Measurements from ENCODE around the gene ARRDC5.
"Not testable (repeated sequence)": the region's sequence is repeated elsewhere in the genome, so short reads cannot be mapped to it uniquely, and the experiment has no call there.

The ARRDC5 gene

DNA sequence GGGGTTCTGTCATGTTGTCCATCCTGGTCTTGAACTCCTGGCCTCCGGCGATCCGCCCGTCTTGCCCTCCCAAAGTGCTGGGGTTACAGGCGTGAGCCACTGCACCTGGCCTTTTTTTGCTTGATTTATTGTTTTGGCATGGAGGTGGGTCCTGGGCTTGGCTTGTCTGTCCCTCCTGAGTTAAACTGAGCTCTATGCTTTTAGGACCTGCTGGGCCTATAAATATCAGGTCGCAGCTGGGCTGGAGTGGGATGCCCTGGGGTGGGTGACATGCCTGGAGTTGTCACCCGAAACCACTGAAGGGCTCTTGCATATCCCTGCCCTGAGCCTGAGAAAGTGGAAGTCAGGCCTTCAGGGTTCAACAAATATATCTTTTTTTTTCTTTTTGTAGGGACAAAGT lies 5.5 kb downstream of the ARRDC5 start:
- DNase-seq, result no peak
- TF ChIP-seq GATA1 (IDR thresholded peaks at IDR 0.05; ENCODE audit: low read depth, low read length), result no peak
- TF ChIP-seq POLR2A (IDR thresholded peaks at IDR 0.05; ENCODE audit: low read length), result no peak

DNA sequence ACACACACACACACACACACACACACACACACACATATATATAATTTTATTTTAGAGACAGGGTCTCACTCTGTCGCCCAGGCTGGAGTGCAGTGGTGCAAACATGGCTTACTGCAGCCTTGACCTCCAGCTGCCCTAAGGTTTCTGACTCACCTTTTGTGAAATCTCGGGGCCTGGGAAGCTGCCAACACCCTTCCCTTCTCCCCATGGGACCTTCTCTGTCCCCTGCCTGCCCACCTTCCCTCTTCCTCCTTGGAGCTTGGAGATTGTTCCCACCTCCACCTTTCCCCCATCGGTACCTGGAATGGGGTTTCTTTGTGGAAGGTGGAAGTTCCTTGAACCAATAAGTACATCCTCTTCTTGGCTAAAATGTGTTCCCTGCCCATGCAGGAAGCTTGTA lies 6.3 kb downstream of the ARRDC5 start:
- TF ChIP-seq POLR2A (IDR thresholded peaks at IDR 0.05; ENCODE audit: low read length) (no peak), GATA1 (IDR thresholded peaks at IDR 0.05; ENCODE audit: low read depth, low read length) (no peak)

DNA sequence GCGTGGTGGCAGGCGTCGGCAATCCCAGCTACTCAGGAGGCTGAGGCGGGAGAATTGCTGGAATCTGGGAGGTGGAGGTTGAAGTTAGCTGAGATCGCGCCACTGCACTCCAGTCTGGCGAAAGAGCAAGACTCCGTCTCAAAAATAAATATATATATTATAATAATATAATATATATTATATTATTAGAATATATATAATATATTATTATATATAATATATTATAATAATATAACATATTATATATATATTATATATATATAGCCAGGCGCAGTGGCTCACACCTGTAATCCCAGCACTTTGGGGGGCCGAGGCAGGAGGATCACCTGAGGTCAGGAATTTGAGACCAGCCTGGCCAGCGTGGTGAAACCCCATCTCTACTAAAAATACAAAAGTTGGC lies 9.7 kb downstream of the ARRDC5 start:
- not testable (repeated sequence) for DNase-seq

More for the DNA sequence above, 6.3 kb downstream of the ARRDC5 start:
- DNase-seq, result no peak

DNA sequence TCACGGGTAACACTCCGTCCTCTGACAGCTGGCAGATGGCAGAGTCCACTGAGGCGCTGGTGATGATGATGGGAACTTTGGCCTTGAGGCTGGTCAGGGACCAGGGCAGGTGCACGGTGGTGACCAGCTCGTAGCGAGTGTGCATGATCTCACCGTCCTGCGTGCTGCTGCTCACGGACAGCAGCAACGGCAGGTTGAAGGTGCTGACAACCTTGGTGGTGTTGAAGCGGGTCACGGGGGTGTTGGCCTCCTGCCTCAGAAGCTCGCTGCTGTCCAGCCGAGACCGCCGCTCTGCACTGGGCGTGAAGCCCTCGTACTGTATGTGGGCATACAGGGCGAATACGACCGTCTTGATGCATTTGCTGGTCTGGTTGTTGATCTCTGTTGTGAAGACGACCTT lies 11.6 kb downstream of the ARRDC5 start:
- no peak for DNase-seq
- no peak for TF ChIP-seq POLR2A (IDR thresholded peaks at IDR 0.05; ENCODE audit: low read length)
- TF ChIP-seq GATA1 (IDR thresholded peaks at IDR 0.05; ENCODE audit: low read depth, low read length), result no peak

DNA sequence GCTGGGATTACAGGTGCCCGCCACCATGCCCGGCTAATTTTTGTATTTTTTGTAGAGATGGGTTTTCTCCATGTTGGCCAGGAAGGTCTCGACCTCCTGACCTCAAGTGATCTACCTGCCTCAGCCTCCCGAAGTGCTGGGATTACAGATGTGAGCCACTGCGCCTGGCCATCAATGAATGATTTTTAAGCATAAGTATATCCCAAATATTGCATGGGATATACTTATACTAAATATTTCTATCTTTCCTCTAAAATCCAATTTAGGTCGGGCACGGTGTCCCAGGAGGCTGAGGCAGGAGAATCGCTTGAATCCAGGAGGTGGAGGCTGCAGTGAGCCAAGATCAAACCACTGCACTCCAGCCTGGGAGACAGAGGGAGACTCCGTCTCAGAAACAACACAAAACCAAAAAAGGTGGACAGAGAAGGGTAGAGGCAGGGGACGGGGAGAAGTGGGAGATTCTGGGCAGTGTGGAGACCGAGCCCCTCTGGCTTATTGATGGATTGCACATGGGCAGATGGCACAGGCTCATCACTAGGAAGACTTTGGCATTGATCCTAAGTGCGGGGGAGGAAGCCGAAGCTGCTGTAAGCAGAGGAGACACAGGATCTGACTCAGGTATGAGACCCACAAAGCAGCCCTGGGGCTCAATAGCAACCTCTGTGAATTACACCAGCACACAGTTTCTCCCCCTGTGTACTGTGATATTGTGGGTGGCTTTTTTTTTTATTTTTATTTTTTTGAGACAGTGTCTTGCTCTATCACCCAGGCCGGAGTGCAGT lies 13.5 kb downstream of the ARRDC5 start:
- no peak for TF ChIP-seq GATA1 (IDR thresholded peaks at IDR 0.05; ENCODE audit: low read depth, low read length)
- TF ChIP-seq POLR2A (IDR thresholded peaks at IDR 0.05; ENCODE audit: low read length), result no peak
- no peak for DNase-seq

DNA sequence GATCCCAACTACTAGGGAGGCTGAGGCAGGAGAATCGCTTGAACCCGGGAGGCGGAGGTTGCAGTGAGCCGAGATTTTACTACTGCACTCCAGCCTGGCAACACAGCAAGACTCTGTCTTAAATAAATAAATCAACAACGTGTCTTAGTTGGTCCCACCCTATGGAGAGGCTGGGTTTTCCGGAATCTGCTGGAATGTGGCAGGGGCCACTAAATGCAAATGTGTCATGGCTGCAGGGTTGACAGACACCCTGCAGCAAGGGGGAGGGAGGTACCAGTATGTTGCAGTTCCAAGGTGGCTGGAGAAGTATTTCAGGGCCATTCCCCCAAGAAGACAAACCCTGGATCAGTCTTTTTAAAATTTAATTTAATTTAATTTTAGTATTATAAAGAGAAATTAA lies 14.9 kb downstream of the ARRDC5 start:
- not testable (repeated sequence) for DNase-seq

DNA sequence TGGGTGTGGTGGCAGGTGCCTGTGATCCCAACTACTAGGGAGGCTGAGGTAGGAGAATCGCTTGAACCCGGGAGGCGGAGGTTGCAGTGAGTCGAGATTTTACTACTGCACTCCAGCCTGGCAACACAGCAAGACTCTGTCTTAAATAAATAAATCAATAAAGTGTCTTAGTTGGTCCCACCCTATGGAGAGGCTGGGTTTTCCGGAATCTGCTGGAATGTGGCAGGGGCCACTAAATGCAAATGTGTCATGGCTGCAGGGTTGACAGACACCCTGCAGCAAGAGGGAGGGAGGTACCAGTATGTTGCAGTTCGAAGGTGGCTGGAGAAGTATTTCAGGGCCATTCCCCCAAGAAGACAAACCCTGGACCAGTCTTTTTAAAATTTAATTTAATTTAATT lies 17.7 kb downstream of the ARRDC5 start:
- not testable (repeated sequence) for DNase-seq

DNA sequence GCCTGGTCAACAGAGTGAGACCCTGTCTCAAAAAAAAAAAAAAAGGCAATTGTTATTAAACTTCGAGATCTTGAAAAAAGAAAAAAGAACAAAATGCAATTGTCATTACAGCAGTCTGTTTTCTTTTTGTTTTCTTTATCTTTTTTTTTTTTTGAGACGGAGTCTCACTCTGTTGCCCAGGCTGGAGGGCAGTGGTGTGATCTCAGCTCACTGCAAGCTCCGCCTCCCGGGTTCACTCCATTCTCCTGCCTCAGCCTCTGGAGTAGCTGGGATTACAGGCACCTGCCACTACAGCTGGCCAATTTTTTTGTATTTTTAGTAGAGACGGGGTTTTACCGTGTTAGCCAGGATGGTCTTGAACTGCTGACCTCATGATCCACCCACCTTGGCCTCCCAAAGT lies 19.8 kb downstream of the ARRDC5 start:
- DNase-seq, result not testable (repeated sequence)

DNA sequence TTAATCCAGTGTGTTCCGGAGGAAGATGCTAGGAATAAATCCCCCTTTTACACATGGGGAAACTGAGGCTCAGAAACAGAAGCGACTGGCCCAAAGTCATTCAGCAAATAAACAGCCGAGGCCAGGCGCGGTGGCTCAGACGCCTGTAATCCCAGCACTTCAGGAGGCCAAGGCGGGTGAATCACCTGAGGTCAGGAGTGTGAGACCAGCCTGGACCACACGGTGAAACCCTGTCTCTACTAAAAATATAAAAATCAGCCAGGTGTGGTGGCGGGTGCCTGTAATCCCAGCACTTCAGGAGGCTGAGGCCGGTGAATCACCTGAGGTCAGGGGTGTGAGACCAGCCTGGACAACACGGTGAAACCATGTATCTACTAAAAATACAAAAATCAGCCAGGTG lies 23.7 kb downstream of the ARRDC5 start:
- TF ChIP-seq GATA1 (IDR thresholded peaks at IDR 0.05; ENCODE audit: low read depth, low read length) (no peak), POLR2A (IDR thresholded peaks at IDR 0.05; ENCODE audit: low read length) (no peak)
- no peak for DNase-seq

DNA sequence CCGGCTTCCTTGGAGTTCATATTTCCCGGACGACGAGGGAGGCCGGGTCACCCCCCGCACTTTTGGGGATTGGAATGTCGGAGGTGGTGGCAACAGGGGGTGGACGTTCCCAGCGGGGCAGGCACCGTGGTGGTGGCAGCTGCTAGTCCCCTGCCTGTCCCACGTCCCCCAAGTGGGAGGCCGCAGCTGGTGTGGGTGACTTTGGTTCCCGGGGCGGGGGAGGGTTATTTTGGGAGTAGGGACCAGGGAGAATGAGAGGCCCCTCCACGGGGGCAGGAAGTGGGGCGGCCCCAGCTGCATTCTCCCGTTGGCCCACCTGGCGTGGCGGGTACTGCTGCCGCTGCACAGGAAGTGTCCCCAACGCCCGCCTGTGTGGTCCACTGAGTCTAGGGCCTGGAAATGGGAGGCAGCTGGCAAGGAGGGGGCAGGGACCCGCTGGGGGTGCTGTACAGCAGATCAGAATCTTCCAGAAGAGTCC lies 24.2 kb downstream of the ARRDC5 start:
- no peak for DNase-seq
- TF ChIP-seq POLR2A (IDR thresholded peaks at IDR 0.05; ENCODE audit: low read length), result no peak
- TF ChIP-seq GATA1 (IDR thresholded peaks at IDR 0.05; ENCODE audit: low read depth, low read length), result no peak

DNA sequence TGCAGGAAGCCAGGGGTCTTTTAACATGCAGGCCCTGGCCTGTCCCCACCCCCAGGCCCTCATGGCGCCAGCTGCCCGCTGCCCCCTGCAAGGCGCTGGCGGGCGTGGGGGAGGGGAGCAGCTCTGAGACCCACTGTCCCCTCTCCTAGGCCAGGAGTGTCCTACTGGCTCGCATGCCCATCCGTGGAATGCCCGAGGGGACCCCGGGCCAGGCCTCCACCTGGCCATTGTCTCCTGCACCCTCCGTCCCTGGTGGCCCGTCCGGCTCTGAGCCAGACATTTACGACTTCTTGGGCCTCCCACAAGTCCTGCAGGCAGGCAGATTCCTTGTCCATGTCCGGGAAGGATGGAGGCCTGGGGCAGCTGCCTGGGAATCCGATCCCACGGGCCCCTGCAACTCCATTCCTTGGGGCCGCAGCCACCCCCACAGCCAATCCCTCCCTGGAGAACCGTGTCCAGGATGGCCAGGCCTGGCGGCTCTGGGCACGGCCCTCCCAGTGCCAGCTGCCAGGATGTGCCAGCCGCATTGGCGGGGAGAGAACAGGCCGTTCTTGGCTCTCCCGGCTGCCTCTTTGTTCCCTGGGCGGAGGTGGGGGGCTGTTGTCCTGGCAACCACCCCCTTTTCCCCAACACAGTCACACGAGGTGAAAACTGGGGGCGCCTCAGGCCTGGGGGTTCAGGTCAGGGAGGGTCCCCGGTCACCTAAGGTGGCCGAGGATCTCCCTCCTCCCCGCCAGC lies 24.8 kb downstream of the ARRDC5 start:
- no peak for TF ChIP-seq GATA1 (IDR thresholded peaks at IDR 0.05; ENCODE audit: low read depth, low read length)
- TF ChIP-seq POLR2A (IDR thresholded peaks at IDR 0.05; ENCODE audit: low read length), result no peak
- DNase-seq, result no peak

DNA sequence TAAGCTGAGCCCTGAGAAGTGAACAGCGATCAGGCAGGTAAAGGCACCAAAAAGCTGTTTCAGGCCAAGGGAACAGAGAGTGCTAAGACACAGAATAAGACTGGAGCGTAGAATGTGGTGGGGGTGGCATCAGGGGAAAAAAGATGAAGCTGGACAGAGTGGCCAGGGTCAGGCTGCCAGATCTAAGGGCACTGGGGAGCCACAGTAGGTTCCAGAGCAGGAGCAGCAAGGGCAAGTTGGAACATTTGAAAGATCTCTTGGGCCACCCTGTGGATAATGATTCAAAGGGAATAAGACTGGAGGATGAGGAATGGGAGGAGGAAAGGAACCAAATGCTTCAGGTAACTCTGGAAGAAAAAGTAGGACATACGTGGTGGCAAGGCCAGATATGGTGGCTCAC lies 28.8 kb downstream of the ARRDC5 start:
- no peak for DNase-seq
- TF ChIP-seq GATA1 (IDR thresholded peaks at IDR 0.05; ENCODE audit: low read depth, low read length) (no peak), POLR2A (IDR thresholded peaks at IDR 0.05; ENCODE audit: low read length) (no peak)

DNA sequence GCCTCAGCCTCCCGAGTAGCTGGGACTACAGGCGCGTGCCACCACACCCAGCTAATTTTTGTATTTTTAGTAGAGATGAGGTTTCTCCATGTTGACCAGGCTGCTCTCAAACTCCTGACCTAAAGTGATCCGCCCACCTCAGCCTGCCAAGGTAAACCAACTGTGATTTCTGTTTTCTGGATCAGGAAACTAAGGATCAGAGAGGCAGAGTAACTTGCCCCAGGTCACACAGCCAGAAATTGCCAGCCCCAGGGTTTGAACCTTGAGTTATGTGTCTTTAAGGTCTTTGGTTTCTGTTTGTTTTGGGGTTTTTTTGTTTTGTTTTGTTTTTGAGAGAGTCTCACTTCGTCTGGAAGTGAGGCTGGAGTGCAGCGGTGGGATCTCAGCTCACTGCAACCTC lies 31.0 kb downstream of the ARRDC5 start:
- DNase-seq, result no peak
- TF ChIP-seq GATA1 (IDR thresholded peaks at IDR 0.05; ENCODE audit: low read depth, low read length), result no peak
- no peak for TF ChIP-seq POLR2A (IDR thresholded peaks at IDR 0.05; ENCODE audit: low read length)

DNA sequence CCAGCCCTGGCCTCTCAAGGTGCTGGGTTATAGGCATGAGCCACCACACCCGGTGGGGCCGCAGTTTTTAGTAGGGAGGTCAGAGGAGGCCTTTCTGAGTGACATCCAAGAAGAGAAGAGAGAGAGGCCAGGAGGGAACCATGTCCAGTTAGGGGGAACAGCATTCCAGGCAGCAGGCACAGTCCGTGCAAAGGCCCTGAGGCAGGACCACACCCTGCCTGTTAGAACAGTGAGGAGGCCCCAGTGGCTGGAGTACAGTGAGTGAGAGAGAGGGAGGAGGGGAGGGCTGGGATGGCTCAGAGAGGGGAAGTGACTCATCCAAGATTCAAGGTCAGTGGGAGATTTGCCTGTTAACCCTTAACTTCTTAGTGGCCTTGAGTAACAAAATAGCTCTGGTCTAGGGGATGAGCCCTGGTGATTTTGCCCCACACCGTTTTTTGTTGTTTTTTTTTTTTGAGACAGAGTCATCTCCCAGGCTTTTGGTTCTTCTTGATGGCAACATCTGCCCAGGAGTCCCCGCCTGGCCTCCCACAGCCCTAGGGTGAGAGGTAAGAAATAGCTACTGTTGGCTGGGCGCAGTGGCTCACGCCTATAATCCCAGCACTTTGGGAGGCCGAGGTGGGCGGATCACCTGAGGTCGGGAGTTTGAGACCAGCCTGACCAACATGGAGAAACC lies 32.5 kb downstream of the ARRDC5 start:
- no peak for DNase-seq

DNA sequence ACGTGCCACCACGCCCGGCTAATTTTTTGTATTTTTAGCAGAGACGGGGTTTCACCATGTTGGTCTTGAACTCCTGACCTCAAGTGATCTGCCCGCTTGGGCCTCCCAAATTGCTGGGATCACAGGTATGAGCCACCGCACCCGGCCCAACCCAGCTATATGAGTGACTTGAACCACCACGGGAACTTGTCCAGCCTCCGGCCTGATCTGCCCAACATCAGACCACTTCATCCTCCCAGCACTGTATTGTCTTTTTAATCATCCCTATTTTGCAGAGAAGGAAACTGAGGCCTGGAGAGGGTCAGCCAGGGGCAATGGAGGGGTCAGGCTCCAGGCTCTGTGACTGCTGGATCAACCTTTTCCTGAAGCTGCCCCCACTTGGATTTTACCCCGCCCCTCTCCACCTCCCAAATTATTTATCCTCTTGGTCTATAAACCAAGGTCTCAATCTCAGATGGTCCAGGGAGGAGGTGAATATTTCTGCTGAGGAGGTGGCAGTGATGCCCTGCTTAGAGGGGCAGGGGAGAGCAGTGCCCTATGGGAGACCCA lies 34.3 kb downstream of the ARRDC5 start:
- DNase-seq, result no peak
- TF ChIP-seq GATA1 (IDR thresholded peaks at IDR 0.05; ENCODE audit: low read depth, low read length) (no peak), POLR2A (IDR thresholded peaks at IDR 0.05; ENCODE audit: low read length) (no peak)

More for the DNA sequence above, 32.5 kb downstream of the ARRDC5 start:
- no peak for TF ChIP-seq POLR2A (IDR thresholded peaks at IDR 0.05; ENCODE audit: low read length)
- no peak for TF ChIP-seq GATA1 (IDR thresholded peaks at IDR 0.05; ENCODE audit: low read depth, low read length)

All from erythroblast (primary cell).